ENCODE results near the gene ZKSCAN2. TPM values are rescaled to one million over a fixed set of nuclear protein-coding genes. Genes with fewer than 3 reads are reported as not detected.
A peak's percentile ranks its signal among the peaks of the same experiment; 100 is the strongest.

ZKSCAN2 gene
- total and polyA plus RNA-seq, 9 of the 15 experiments (the other 6 are each of a cell fraction or from before 2014, with no cell fraction given): 1.3 to 9.5 (median 4.2) TPM

GRCh38 chr16:25257956-25258860, 563 bp upstream of the ZKSCAN2 start (continued):
- TF ChIP-seq ZNF778 (CRISPR knock-in tag; IDR thresholded peaks at IDR 0.05): no peak
- TF ChIP-seq NR0B1 (IDR thresholded peaks at IDR 0.05; ENCODE audit: partially characterized antibody): no peak
- TF ChIP-seq ATF2 (CRISPR knock-in tag; IDR thresholded peaks at IDR 0.05): no peak
- TF ChIP-seq CSDE1 (IDR thresholded peaks at IDR 0.05): no peak
- no peak for TF ChIP-seq SAFB2 (IDR thresholded peaks at IDR 0.05; ENCODE audit: borderline replicate concordance, low read depth, low read length, severe bottlenecking)
- TF ChIP-seq PATZ1 (CRISPR knock-in tag; IDR thresholded peaks at IDR 0.05; ENCODE audit: borderline replicate concordance): no peak
- TF ChIP-seq ZNF695 (CRISPR knock-in tag; IDR thresholded peaks at IDR 0.05): no peak
- no peak for TF ChIP-seq BCL6 (CRISPR knock-in tag; IDR thresholded peaks at IDR 0.05)
- 0 out of 2 replicates have a peak, but pooled peaks have one; percentile 46 for TF ChIP-seq HBP1 (CRISPR knock-in tag; IDR thresholded peaks at IDR 0.05)
- no peak for TF ChIP-seq ELK3 (CRISPR knock-in tag; IDR thresholded peaks at IDR 0.05)
- TF ChIP-seq RBBP5 (IDR thresholded peaks at IDR 0.05; ENCODE audit: borderline replicate concordance, insufficient read depth, low read length, poor library complexity, severe bottlenecking): no peak
- no peak for TF ChIP-seq HMG20A (CRISPR knock-in tag; conservative IDR thresholded peaks at IDR 0.05)
- TF ChIP-seq SETDB1 (IDR thresholded peaks at IDR 0.05; ENCODE audit: low read length): no peak
- TF ChIP-seq ZNF785 (CRISPR knock-in tag; IDR thresholded peaks at IDR 0.05): no peak
- peak; percentile 61 for TF ChIP-seq VEZF1 (CRISPR knock-in tag; IDR thresholded peaks at IDR 0.05)
- TF ChIP-seq PCBP2 (IDR thresholded peaks at IDR 0.05; ENCODE audit: low read depth, low read length, poor library complexity, severe bottlenecking): no peak
- peak; percentile 66; the same call in 1 of the 2 replicates for TF ChIP-seq FOXJ2 (tag; IDR thresholded peaks at IDR 0.05)
- no peak for TF ChIP-seq MCM3 (IDR thresholded peaks at IDR 0.05)
